H1 (cell line): ENCODE data around the gene ZNF273. TPM values are rescaled to one million over a fixed set of nuclear protein-coding genes. Genes with fewer than 3 reads are reported as not detected.

Experiments
- CTCF ChIA-PET: fragments of 300-600 bp; sonication (Branson Sonifier 250); formaldehyde crosslinking; loops from one replicate; lab custom pipeline; 2021; ENCODE audit not compliant: partially characterized antibody; lab: Charles Lee
- POLR2A ChIA-PET: fragments of 300-600 bp; sonication (Branson Sonifier 250); formaldehyde crosslinking; loops from one replicate; lab custom pipeline; 2021; ENCODE audit warnings: inconsistent platforms; ENCODE audit not compliant: partially characterized antibody; lab: Charles Lee
- DNase-seq, 2 experiments: peaks; one replicate each; pipeline versions ENCODE4 v3.0.0 to v3.0.0-alpha.2; 2010 to 2022; ENCODE audit warnings: low spot score in 2 of 2, low read depth in 1 of 2, mixed read lengths in 1 of 2
- FAIRE-seq: peaks from 2 replicates; lab custom pipeline; 2011; peaks lifted over from hg19 to GRCh38; lab: Jason Lieb, UNC
- H2AFZ ChIP-seq: 2 replicates; pipeline ENCODE4 v1.8.1; 2012; ENCODE audit warnings: low read length, inconsistent platforms
- H2AK5ac ChIP-seq: 2 replicates; pipeline ENCODE4 v1.6.1; 2013; ENCODE audit warnings: low read depth, low read length
- H2BK120ac ChIP-seq: replicated peaks from 2 replicates; pipeline ENCODE3; 2013; ENCODE audit warnings: low read depth, low read length, inconsistent platforms
- H2BK12ac ChIP-seq: 2 replicates; pipeline ENCODE4 v1.6.1; 2013; ENCODE audit warnings: low read depth, low read length
- H2BK15ac ChIP-seq: 2 replicates; pipeline ENCODE4 v1.6.1; 2013; ENCODE audit warnings: low read length
- H2BK20ac ChIP-seq: 2 replicates; pipeline ENCODE4 v1.6.1; 2013; ENCODE audit warnings: low read length
- H2BK5ac ChIP-seq: 2 replicates; pipeline ENCODE4 v1.6.1; 2013; ENCODE audit warnings: low read depth, low read length
- H3K14ac ChIP-seq: 2 replicates; pipeline ENCODE4 v1.6.1; 2013; ENCODE audit warnings: inconsistent platforms; ENCODE audit not compliant: insufficient read length
- H3K18ac ChIP-seq: 2 replicates; pipeline ENCODE4 v1.6.1; 2013; ENCODE audit warnings: low read length; ENCODE audit errors: extremely low read depth
- H3K23ac ChIP-seq: 2 replicates; pipeline ENCODE4 v1.6.1; 2013; ENCODE audit warnings: inconsistent platforms; ENCODE audit not compliant: insufficient read length
- H3K23me2 ChIP-seq: 2 replicates; pipeline ENCODE4 v1.6.1; 2013; ENCODE audit warnings: low read depth, low read length
- H3K27ac ChIP-seq: 2 replicates; pipeline ENCODE4 v1.6.1; 2011; ENCODE audit warnings: low read depth, low read length, inconsistent platforms
- H3K27me3 ChIP-seq, 4 experiments: replicated peaks in 1 of 4; 1 replicate in 1 of 4; 2 replicates in 3 of 4; pipeline versions ENCODE4 v1.6.1 to v1.8.1; 2011 to 2013; ENCODE audit warnings: low read length in 3 of 4, mild to moderate bottlenecking in 3 of 4, inconsistent platforms in 2 of 4, mixed read lengths in 2 of 4, moderate library complexity in 1 of 4; ENCODE audit not compliant: control insufficient read depth in 3 of 4, insufficient read depth in 3 of 4; ENCODE audit errors: extremely low read depth in 1 of 4
- H3K36me3 ChIP-seq, 4 experiments: 2 replicates each; pipeline versions ENCODE4 v1.6.1 to v1.8.1; 2011 to 2013; ENCODE audit warnings: mild to moderate bottlenecking in 4 of 4, low read length in 3 of 4, moderate library complexity in 2 of 4, control low read depth in 1 of 4, inconsistent platforms in 1 of 4; ENCODE audit not compliant: insufficient read depth in 4 of 4, control insufficient read depth in 2 of 4
- H3K4ac ChIP-seq: replicated peaks from 2 replicates; pipeline ENCODE3; 2013; ENCODE audit warnings: low read length, low read depth, mixed read lengths, inconsistent platforms; ENCODE audit not compliant: insufficient read length
- H3K4me1 ChIP-seq, 4 experiments: replicated peaks in 1 of 4; 1 replicate in 1 of 4; 2 replicates in 3 of 4; pipeline versions ENCODE4 v1.6.1 to v1.8.1; 2011 to 2013; ENCODE audit warnings: low read length in 3 of 4, inconsistent platforms in 2 of 4, mixed read lengths in 1 of 4; ENCODE audit not compliant: insufficient read depth in 4 of 4, control insufficient read depth in 3 of 4
- H3K4me2 ChIP-seq, 2 experiments: 2 replicates each; pipeline versions ENCODE4 v1.6.1 to v1.8.1; 2011 to 2013; ENCODE audit warnings: low read depth in 2 of 2, low read length in 2 of 2, control low read depth in 1 of 2, inconsistent platforms in 1 of 2, mild to moderate bottlenecking in 1 of 2; ENCODE audit not compliant: insufficient read depth in 1 of 2
- H3K4me3 ChIP-seq, 4 experiments: fragments of 200-600, 300-600 bp in 1 of 4; sonication (generic), shearing (Covaris generic), sonication (Bioruptor Twin) in 1 of 4; 2 replicates each; pipeline versions ENCODE4 v1.5.1 to v1.8.1; 2011 to 2016; ENCODE audit warnings: low read length in 4 of 4, low read depth in 3 of 4, control low read depth in 2 of 4, inconsistent platforms in 2 of 4, mild to moderate bottlenecking in 2 of 4, mixed read lengths in 1 of 4, moderate library complexity in 1 of 4; ENCODE audit not compliant: insufficient read depth in 2 of 4; ENCODE audit errors: extremely low read depth in 1 of 4
- H3K56ac ChIP-seq: replicated peaks from 2 replicates; pipeline ENCODE3; 2013; ENCODE audit warnings: low read depth, mild to moderate bottlenecking, mixed read lengths, low read length, inconsistent platforms; ENCODE audit not compliant: insufficient read length
- H3K79me1 ChIP-seq: 2 replicates; pipeline ENCODE4 v1.6.1; 2013; ENCODE audit warnings: low read depth, low read length, control low read depth
- H3K79me2 ChIP-seq, 2 experiments: 2 replicates each; pipeline versions ENCODE4 v1.6.1 to v1.8.1; 2012 to 2013; ENCODE audit warnings: low read length in 2 of 2, mild to moderate bottlenecking in 2 of 2, inconsistent platforms in 1 of 2; ENCODE audit not compliant: insufficient read depth in 2 of 2, control insufficient read depth in 1 of 2
- H3K9ac ChIP-seq, 4 experiments: replicated peaks in 1 of 4; 1 replicate in 1 of 4; 2 replicates in 3 of 4; pipeline versions ENCODE4 v1.6.1 to v1.8.1; 2011 to 2013; ENCODE audit warnings: low read depth in 3 of 4, low read length in 3 of 4, control low read depth in 2 of 4, mild to moderate bottlenecking in 2 of 4, moderate library complexity in 2 of 4, inconsistent platforms in 1 of 4; ENCODE audit errors: extremely low read depth in 1 of 4
- H3K9me3 ChIP-seq, 2 experiments: 2 replicates each; pipeline versions ENCODE4 v1.6.1 to v1.8.1; 2012 to 2013; ENCODE audit warnings: mild to moderate bottlenecking in 2 of 2, moderate library complexity in 2 of 2, control low read depth in 1 of 2, inconsistent platforms in 1 of 2, low read depth in 1 of 2, low read length in 1 of 2, mixed read lengths in 1 of 2; ENCODE audit not compliant: insufficient read depth in 2 of 2
- H4K20me1 ChIP-seq, 2 experiments: replicated peaks in 1 of 2; 2 replicates each; pipeline versions ENCODE3 to v1.8.1; 2011 to 2013; ENCODE audit warnings: inconsistent platforms in 2 of 2, low read length in 2 of 2, mild to moderate bottlenecking in 1 of 2; ENCODE audit not compliant: insufficient read depth in 2 of 2, control insufficient read depth in 1 of 2
- H4K5ac ChIP-seq: 2 replicates; pipeline ENCODE4 v1.6.1; 2013; ENCODE audit warnings: low read length, low read depth, mixed read lengths, inconsistent platforms; ENCODE audit not compliant: insufficient read length
- H4K8ac ChIP-seq: 2 replicates; pipeline ENCODE4 v1.8.0; 2013; ENCODE audit warnings: mild to moderate bottlenecking, moderate library complexity, low read length, inconsistent platforms; ENCODE audit not compliant: insufficient read depth; ENCODE audit errors: extremely low read depth
- H4K91ac ChIP-seq: replicated peaks from 2 replicates; pipeline ENCODE3; 2013; ENCODE audit warnings: low read length, mixed read lengths, inconsistent platforms; ENCODE audit not compliant: insufficient read length
- ATF2 ChIP-seq: IDR thresholded peaks from 2 replicates; pipeline ENCODE4 v1.6.1; 2012; ENCODE audit warnings: low read length, inconsistent platforms
- BCL11A ChIP-seq, 2 experiments: IDR thresholded peaks; one replicate each; pipeline ENCODE4 v1.6.1; 2011; ENCODE audit warnings: low read depth in 2 of 2, low read length in 2 of 2, mild to moderate bottlenecking in 2 of 2
- CREB1 ChIP-seq: IDR thresholded peaks from 2 replicates; pipeline ENCODE4 v1.6.1; 2012; ENCODE audit warnings: inconsistent platforms
- CTBP2 ChIP-seq: IDR thresholded peaks from 2 replicates; pipeline ENCODE4 v1.7.0; 2011; ENCODE audit warnings: borderline replicate concordance, mild to moderate bottlenecking, moderate library complexity, mixed read lengths, low read length; ENCODE audit not compliant: insufficient read depth, insufficient read length
- POU5F1 ChIP-seq: IDR thresholded peaks from 2 replicates; pipeline ENCODE4 v1.6.1; 2011; ENCODE audit warnings: low read depth, mild to moderate bottlenecking, low read length, moderate library complexity
- RAD21 ChIP-seq, 2 experiments: IDR thresholded peaks in 1 of 2; conservative IDR thresholded peaks in 1 of 2; 2 replicates each; pipeline ENCODE4 v1.6.1; 2011; ENCODE audit warnings: low read depth in 2 of 2, low read length in 2 of 2, improper control_type of control experiment in 1 of 2, inconsistent platforms in 1 of 2, mild to moderate bottlenecking in 1 of 2, moderate library complexity in 1 of 2
- RBBP5 ChIP-seq: IDR thresholded peaks from 2 replicates; pipeline ENCODE4 v1.7.1; 2012; ENCODE audit warnings: low read depth, mild to moderate bottlenecking, inconsistent platforms, low read length, moderate library complexity, borderline replicate concordance
- SIRT6 ChIP-seq: IDR thresholded peaks from one replicate; pipeline ENCODE4 v1.7.1; 2012; ENCODE audit warnings: low read length, inconsistent platforms
- TAF7 ChIP-seq: optimal IDR thresholded peaks from 2 replicates; pipeline ENCODE3; 2011; ENCODE audit warnings: low read depth, mild to moderate bottlenecking, inconsistent platforms, low read length, moderate library complexity, borderline replicate concordance
- WGBS, 2 experiments: shearing (Covaris generic) in 1 of 2; methylation state at CpG; one replicate each; pipeline versions ENCODE4 v1.1.6 to v1.1.7; 2013 to 2015; ENCODE audit warnings: low lambda C conversion rate in 2 of 2, mixed read lengths in 2 of 2, inconsistent platforms in 1 of 2, low coverage in 1 of 2, missing lambda C conversion rate in 1 of 2; ENCODE audit not compliant: insufficient replicate concordance in 2 of 2, insufficient coverage in 1 of 2, insufficient read length in 1 of 2; ENCODE audit errors: extremely low coverage in 1 of 2, missing lambda C conversion rate in 1 of 2; 5-methylcytosine and 5-hydroxymethylcytosine counted together
- polyA plus RNA-seq, 7 experiments: library from polyadenylated mRNA; depleted of rRNA in 3 of 7; stranded (reverse) in 5 of 7; unstranded in 2 of 7; fragments of >200 nt in 5 of 7; fragments of 200-250 nt in 2 of 7; gene quantifications; 1 replicate in 5 of 7; 2 replicates in 1 of 7; 4 replicates in 1 of 7; pipeline versions ENCODE4 v1.2.1 to v1.2.3, GENCODE V29; 2011 to 2013; ENCODE audit warnings: missing spikeins in 2 of 7, mixed read lengths in 2 of 7
- total RNA-seq: library from RNA; stranded (reverse); fragmentation: NEBNext Ultra II Directional; extraction: Animal tissue kit (Norgen Biotek cat#: 25700); gene quantifications from 2 replicates; pipeline ENCODE4 v1.2.1, GENCODE V29; 2021

The ZNF273 gene
- total and polyA plus RNA-seq, 2 of the 8 experiments (the other 6 are each of a cell fraction or from before 2014, with no cell fraction given), result 6.2 to 23.2 TPM

- Histone ChIP-seq H2BK20ac (no peak overlapping the region), H3K79me2 (no peaks in the 10 kb centered on the region), H3K4me3 (no peak overlapping the region), H3K23me2 (no peaks in the 10 kb centered on the region), H3K27me3 (no peaks in the 10 kb centered on the region), H4K8ac (no peak overlapping the region), H2AFZ (no peak overlapping the region), H3K36me3 (no peaks in the 10 kb centered on the region), H2AK5ac (no peak overlapping the region), H2BK120ac (no peak overlapping the region), H2BK15ac (no peak overlapping the region), H3K56ac (no peak overlapping the region), H4K91ac (no peak overlapping the region), H3K27ac (no peak overlapping the region), H3K9me3 (peaks cover 19 to 27% of the 10 kb centered on the region in 2 experiments; a peak in 3 of 4 replicates), H2BK5ac (no peak overlapping the region), H3K4me1 (no peaks in the 10 kb centered on the region), H3K4me2 (no peak overlapping the region), H3K4ac (no peak overlapping the region), H3K9ac (no peak overlapping the region), H4K20me1 (no peaks in the 10 kb centered on the region), H4K5ac (no peak overlapping the region), H3K14ac (no peak overlapping the region), H3K23ac (no peak overlapping the region), H2BK12ac (no peak overlapping the region), H3K18ac (no peak overlapping the region), H3K79me1 (no peaks in the 10 kb centered on the region)
- DNase-seq (no peak), FAIRE-seq (no peak)
- POLR2A ChIA-PET, result no interaction called here
- CTCF ChIA-PET, result no interaction called here
- WGBS, 2 experiments, result 92% methylated on average over 9 of the region's 9 CpGs; no CpG with 5 or more reads in 1 of the 2 experiments
- TF ChIP-seq RBBP5, result no peak
- TF ChIP-seq CTBP2, result no peak
- TF ChIP-seq ATF2, result no peak
- TF ChIP-seq RAD21 (IDR thresholded peaks at IDR 0.05 in 1 of 2, conservative IDR thresholded peaks at IDR 0.05 in 1 of 2; ENCODE audit: low read depth in 2 of 2, low read length in 2 of 2), result no peak
- TF ChIP-seq SIRT6, result no peak
- TF ChIP-seq POU5F1, result no peak
- no peak for TF ChIP-seq BCL11A (IDR thresholded peaks at IDR 0.05; ENCODE audit: low read depth in 2 of 2, low read length in 2 of 2)
- no peak for TF ChIP-seq CREB1
- no peak for TF ChIP-seq TAF7
These were observed 40.1 kb upstream of the ZNF273 start for GRCh38 chr7:64863021-64863420.
